Measurements from ENCODE around the gene RNF112. TPM values are rescaled to one million over a fixed set of nuclear protein-coding genes. Genes with fewer than 3 reads are reported as not detected.

Gene RNF112
- polyA plus RNA-seq, 1 experiment: 0.70 TPM

GRCh38 chr17:19398301-19399181 is 12.5 kb upstream of the RNF112 start:
- ChIA-PET POLR2A (no interaction called here), CTCF (no interaction called here)
- Histone ChIP-seq H3K27me3 (ENCODE audit: control insufficient read depth, insufficient read depth, low read length) (no peaks in the 10 kb centered on the region), H3K4me3 (ENCODE audit: low read depth, low read length) (no peak overlapping the region), H3K36me3 (ENCODE audit: control insufficient read depth, insufficient read depth, low read length) (no peaks in the 10 kb centered on the region)
- no peak for TF ChIP-seq CTCF (IDR thresholded peaks at IDR 0.05; ENCODE audit: insufficient read depth, low read depth, low read length)
- no peak for DNase-seq (ENCODE audit: low read depth)

GRCh38 chr17:19399750-19400450 is 11.1 kb upstream of the RNF112 start:
- DNase-seq (ENCODE audit: low read depth): no peak
- no peaks in the 10 kb centered on the region for H3K27me3 ChIP-seq (ENCODE audit: control insufficient read depth, insufficient read depth, low read length)
- H3K36me3 ChIP-seq (ENCODE audit: control insufficient read depth, insufficient read depth, low read length): no peaks in the 10 kb centered on the region
- no peak for TF ChIP-seq CTCF (IDR thresholded peaks at IDR 0.05; ENCODE audit: insufficient read depth, low read depth, low read length)
- ChIA-PET CTCF (interaction anchor here (1.4 kb wide), 1 partner anchor 47 kb away, joined by 3 read pairs; no protein-coding TSS in a partner anchor), POLR2A (no interaction called here)
- no peak overlapping the region for H3K4me3 ChIP-seq (ENCODE audit: low read depth, low read length)

GRCh38 chr17:19401321-19402010 is 9.6 kb upstream of the RNF112 start:
- no peak for DNase-seq (ENCODE audit: low read depth)
- no peaks in the 10 kb centered on the region for H3K36me3 ChIP-seq (ENCODE audit: control insufficient read depth, insufficient read depth, low read length)
- ChIA-PET POLR2A (no interaction called here), CTCF (interaction anchor here (1.6 to 2.2 kb wide), 2 partner anchors 9 to 38 kb away, joined by 6 to 9 read pairs; partner anchors contain the start of gene B9D1)
- no peaks in the 10 kb centered on the region for H3K27me3 ChIP-seq (ENCODE audit: control insufficient read depth, insufficient read depth, low read length)
- H3K4me3 ChIP-seq (ENCODE audit: low read depth, low read length): no peak overlapping the region
- no peak for TF ChIP-seq CTCF (IDR thresholded peaks at IDR 0.05; ENCODE audit: insufficient read depth, low read depth, low read length)

GRCh38 chr17:19402171-19402570 is 8.9 kb upstream of the RNF112 start:
- no peak overlapping the region for H3K4me3 ChIP-seq (ENCODE audit: low read depth, low read length)
- CTCF ChIA-PET: interaction anchor here (1.6 to 2.2 kb wide), 2 partner anchors 10 to 39 kb away, joined by 6 to 9 read pairs; partner anchors contain the start of gene B9D1
- H3K36me3 ChIP-seq (ENCODE audit: control insufficient read depth, insufficient read depth, low read length): no peaks in the 10 kb centered on the region
- no peak for TF ChIP-seq CTCF (IDR thresholded peaks at IDR 0.05; ENCODE audit: insufficient read depth, low read depth, low read length)
- no peaks in the 10 kb centered on the region for H3K27me3 ChIP-seq (ENCODE audit: control insufficient read depth, insufficient read depth, low read length)
- POLR2A ChIA-PET: no interaction called here
- DNase-seq (ENCODE audit: low read depth): no peak

GRCh38 chr17:19403021-19403420 is 8.0 kb upstream of the RNF112 start:
- DNase-seq (ENCODE audit: low read depth): no peak
- ChIA-PET CTCF (interaction anchor here (1.6 kb wide), 1 partner anchor 40 kb away, joined by 6 read pairs; the partner anchor contains the start of gene B9D1), POLR2A (no interaction called here)
- H3K27me3 ChIP-seq (ENCODE audit: control insufficient read depth, insufficient read depth, low read length): no peaks in the 10 kb centered on the region
- TF ChIP-seq CTCF (IDR thresholded peaks at IDR 0.05; ENCODE audit: insufficient read depth, low read depth, low read length): no peak
- H3K36me3 ChIP-seq (ENCODE audit: control insufficient read depth, insufficient read depth, low read length): no peaks in the 10 kb centered on the region
- no peak overlapping the region for H3K4me3 ChIP-seq (ENCODE audit: low read depth, low read length)
